ENCODE data around the gene TENT5C.

Gene TENT5C

DNA sequence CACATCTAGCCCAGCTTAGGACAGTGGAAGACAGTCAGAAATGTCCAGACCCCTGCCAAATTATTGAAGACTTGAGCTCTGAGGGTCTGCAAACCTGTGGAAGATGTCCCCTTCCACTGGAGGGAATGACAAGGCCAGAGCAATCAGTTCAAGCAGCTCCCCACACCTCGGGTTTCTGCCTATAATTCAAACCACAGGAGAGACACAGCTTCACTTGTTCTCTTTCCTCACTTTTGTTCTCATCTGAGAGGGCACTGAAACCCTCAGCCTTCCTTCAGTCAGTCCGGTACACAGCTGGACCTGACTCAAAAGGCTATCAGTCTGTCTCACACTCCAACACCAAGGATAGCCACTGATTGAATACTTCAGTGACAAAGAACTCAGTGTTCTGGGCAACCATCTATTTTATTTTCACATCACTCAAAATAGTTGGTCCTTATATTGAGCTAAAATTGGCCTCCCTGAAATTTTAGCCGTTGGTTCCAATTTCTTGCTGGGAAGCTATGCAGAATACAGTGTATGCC is 70.1 kb downstream of the TENT5C start:
- TF ChIP-seq, protein P1, sequence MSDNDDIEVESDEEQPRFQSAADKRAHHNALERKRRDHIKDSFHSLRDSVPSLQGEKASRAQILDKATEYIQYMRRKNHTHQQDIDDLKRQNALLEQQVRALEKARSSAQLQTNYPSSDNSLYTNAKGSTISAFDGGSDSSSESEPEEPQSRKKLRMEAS (IDR thresholded peaks at IDR 0.05; ENCODE audit: low read depth, low read length) = no peak
- TF ChIP-seq, protein P2, sequence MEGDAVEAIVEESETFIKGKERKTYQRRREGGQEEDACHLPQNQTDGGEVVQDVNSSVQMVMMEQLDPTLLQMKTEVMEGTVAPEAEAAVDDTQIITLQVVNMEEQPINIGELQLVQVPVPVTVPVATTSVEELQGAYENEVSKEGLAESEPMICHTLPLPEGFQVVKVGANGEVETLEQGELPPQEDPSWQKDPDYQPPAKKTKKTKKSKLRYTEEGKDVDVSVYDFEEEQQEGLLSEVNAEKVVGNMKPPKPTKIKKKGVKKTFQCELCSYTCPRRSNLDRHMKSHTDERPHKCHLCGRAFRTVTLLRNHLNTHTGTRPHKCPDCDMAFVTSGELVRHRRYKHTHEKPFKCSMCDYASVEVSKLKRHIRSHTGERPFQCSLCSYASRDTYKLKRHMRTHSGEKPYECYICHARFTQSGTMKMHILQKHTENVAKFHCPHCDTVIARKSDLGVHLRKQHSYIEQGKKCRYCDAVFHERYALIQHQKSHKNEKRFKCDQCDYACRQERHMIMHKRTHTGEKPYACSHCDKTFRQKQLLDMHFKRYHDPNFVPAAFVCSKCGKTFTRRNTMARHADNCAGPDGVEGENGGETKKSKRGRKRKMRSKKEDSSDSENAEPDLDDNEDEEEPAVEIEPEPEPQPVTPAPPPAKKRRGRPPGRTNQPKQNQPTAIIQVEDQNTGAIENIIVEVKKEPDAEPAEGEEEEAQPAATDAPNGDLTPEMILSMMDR (IDR thresholded peaks at IDR 0.05; ENCODE audit: low read depth, low read length) = no peak
- TF ChIP-seq POLR2A (IDR thresholded peaks at IDR 0.05; ENCODE audit: extremely low read depth, insufficient read length) (no peak), MYC (IDR thresholded peaks at IDR 0.05; ENCODE audit: low read depth, low read length) (no peak)
- H3K4me3 ChIP-seq (ENCODE audit: low read depth, low read length) = no peak overlapping the region
- no peak for DNase-seq (ENCODE audit: low read depth)

DNA sequence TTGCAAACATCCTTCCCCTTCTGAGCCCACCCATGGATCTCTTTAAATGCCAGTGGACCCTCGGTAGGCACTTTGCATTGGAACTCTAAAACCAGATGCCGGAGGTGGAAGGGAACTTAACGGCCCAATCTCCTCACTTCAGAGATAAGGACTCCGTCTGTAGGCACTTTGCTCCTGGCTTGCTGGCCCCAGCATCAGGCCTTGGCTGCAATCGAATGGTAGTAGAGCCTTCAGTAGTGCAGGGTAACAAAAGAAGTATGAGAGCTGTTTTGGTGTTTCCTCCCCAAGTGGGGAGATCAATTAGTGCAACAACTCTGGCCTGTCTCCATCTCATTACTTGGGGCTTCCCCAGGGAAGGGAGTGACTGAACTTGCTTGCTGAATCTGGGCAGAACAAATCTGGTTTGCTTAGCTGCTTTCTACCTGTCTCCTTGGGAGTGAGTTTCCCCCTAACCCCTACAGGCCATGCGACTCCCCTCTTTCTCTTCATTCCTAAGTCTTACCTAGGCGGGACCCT is 70.8 kb downstream of the TENT5C start:
- DNase-seq (ENCODE audit: low read depth) = no peak
- TF ChIP-seq POLR2A (IDR thresholded peaks at IDR 0.05; ENCODE audit: extremely low read depth, insufficient read length) = no peak
- TF ChIP-seq, protein P1 (IDR thresholded peaks at IDR 0.05; ENCODE audit: low read depth, low read length) = no peak
- TF ChIP-seq MYC (IDR thresholded peaks at IDR 0.05; ENCODE audit: low read depth, low read length) = no peak
- TF ChIP-seq, protein P2 (IDR thresholded peaks at IDR 0.05; ENCODE audit: low read depth, low read length) = no peak

More for the DNA sequence above, 70.8 kb downstream of the TENT5C start:
- H3K4me3 ChIP-seq (ENCODE audit: low read depth, low read length) = no peak overlapping the region

Measured in NB4 (cell line).